ENCODE data around the gene COL6A1.

Gene COL6A1

GRCh38 chr21:45994759-45995685 is 13.5 kb downstream of the COL6A1 start:
- DNase-seq (ENCODE audit: low read depth, low spot score) = no peak

- DNase-seq (ENCODE audit: low read depth, low spot score) = no peak
Observed at GRCh38 chr21:45995686-45996179, 14.2 kb downstream of the COL6A1 start.

- DNase-seq (ENCODE audit: low read depth, low spot score) = no peak
Observed at GRCh38 chr21:45996311-45997204, 15.0 kb downstream of the COL6A1 start.

- DNase-seq (ENCODE audit: low read depth, low spot score) = no peak
Observed at GRCh38 chr21:45997205-45997494, 15.6 kb downstream of the COL6A1 start.

- DNase-seq (ENCODE audit: low read depth, low spot score) = no peak
Observed at GRCh38 chr21:45997495-45998275, 16.1 kb downstream of the COL6A1 start.

- DNase-seq (ENCODE audit: low read depth, low spot score) = no peak
Observed at GRCh38 chr21:45998276-45998701, 16.7 kb downstream of the COL6A1 start.

- DNase-seq (ENCODE audit: low read depth, low spot score) = no peak
Observed at GRCh38 chr21:45998871-45999580, 17.5 kb downstream of the COL6A1 start.

GRCh38 chr21:45999581-46000181 is 18.1 kb downstream of the COL6A1 start:
- DNase-seq (ENCODE audit: low read depth, low spot score) = no peak

GRCh38 chr21:46000182-46000730 is 18.7 kb downstream of the COL6A1 start:
- no peak for DNase-seq (ENCODE audit: low read depth, low spot score)

GRCh38 chr21:46000731-46001641 is 19.4 kb downstream of the COL6A1 start:
- no peak for DNase-seq (ENCODE audit: low read depth, low spot score)

- no peak for DNase-seq (ENCODE audit: low read depth, low spot score)
Observed at GRCh38 chr21:46001821-46002681, 20.5 kb downstream of the COL6A1 start.

GRCh38 chr21:46002841-46003574 is 21.4 kb downstream of the COL6A1 start:
- no peak for DNase-seq (ENCODE audit: low read depth, low spot score)

GRCh38 chr21:46003575-46004007 is 22.0 kb downstream of the COL6A1 start:
- no peak for DNase-seq (ENCODE audit: low read depth, low spot score)

GRCh38 chr21:46004168-46004861 is 22.7 kb downstream of the COL6A1 start:
- DNase-seq (ENCODE audit: low read depth, low spot score) = no peak

GRCh38 chr21:46005081-46005480 is 23.5 kb downstream of the COL6A1 start:
- DNase-seq (ENCODE audit: low read depth, low spot score) = no peak

- no peak for DNase-seq (ENCODE audit: low read depth, low spot score)
Observed at GRCh38 chr21:46005481-46005881, 23.9 kb downstream of the COL6A1 start.

Data from brain pericyte (primary cell).